Fibroblast of the aortic adventitia (primary cell): ENCODE measurements around the gene BMP7. TPM values are rescaled to one million over a fixed set of nuclear protein-coding genes. Genes with fewer than 3 reads are reported as not detected.

Experiments
- DNase-seq: peaks from one replicate; pipeline ENCODE4 v3.0.0-alpha.2; 2010; ENCODE audit warnings: low read depth
- H3K4me3 ChIP-seq: 2 replicates; pipeline ENCODE4 v1.5.1; 2011; ENCODE audit warnings: low read depth, mild to moderate bottlenecking, control low read depth, low read length, moderate library complexity
- total RNA-seq: library from RNA; depleted of rRNA; stranded (reverse); fragments of >200 nt; gene quantifications from 2 replicates; pipeline ENCODE4 v1.2.3, GENCODE V29; 2012; ENCODE audit warnings: low replicate concordance
- TF ChIP-seq, protein P1 (sequence below): IDR thresholded peaks from 2 replicates; pipeline ENCODE4 v1.5.1; 2011; ENCODE audit warnings: mild to moderate bottlenecking, low read length, control low read depth, inconsistent platforms; ENCODE audit not compliant: insufficient read depth

The BMP7 gene
- total RNA-seq, 1 donor = not detected

DNA sequence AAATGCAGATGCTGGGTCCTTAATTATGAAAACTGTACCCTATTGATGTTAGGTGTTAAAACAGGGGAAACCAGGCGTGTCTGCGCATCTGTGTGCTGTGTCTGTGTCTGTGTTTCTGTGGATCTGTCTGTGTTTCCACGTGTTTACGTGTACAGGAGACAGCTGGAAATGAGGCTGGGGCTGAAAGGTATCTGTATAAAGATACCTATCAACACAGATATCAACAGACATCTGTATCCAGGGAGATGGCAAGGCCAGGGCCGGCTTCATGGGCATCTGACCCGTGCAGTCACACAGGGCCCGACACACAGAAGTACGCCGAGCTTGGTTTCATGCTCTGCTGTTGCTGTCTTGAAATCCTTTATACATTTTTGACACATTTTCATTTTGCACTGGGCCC is 48.6 kb downstream of the BMP7 start:
- TF ChIP-seq, protein P1, sequence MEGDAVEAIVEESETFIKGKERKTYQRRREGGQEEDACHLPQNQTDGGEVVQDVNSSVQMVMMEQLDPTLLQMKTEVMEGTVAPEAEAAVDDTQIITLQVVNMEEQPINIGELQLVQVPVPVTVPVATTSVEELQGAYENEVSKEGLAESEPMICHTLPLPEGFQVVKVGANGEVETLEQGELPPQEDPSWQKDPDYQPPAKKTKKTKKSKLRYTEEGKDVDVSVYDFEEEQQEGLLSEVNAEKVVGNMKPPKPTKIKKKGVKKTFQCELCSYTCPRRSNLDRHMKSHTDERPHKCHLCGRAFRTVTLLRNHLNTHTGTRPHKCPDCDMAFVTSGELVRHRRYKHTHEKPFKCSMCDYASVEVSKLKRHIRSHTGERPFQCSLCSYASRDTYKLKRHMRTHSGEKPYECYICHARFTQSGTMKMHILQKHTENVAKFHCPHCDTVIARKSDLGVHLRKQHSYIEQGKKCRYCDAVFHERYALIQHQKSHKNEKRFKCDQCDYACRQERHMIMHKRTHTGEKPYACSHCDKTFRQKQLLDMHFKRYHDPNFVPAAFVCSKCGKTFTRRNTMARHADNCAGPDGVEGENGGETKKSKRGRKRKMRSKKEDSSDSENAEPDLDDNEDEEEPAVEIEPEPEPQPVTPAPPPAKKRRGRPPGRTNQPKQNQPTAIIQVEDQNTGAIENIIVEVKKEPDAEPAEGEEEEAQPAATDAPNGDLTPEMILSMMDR = no peak
- no peak for DNase-seq
- H3K4me3 ChIP-seq = no peak overlapping the region

DNA sequence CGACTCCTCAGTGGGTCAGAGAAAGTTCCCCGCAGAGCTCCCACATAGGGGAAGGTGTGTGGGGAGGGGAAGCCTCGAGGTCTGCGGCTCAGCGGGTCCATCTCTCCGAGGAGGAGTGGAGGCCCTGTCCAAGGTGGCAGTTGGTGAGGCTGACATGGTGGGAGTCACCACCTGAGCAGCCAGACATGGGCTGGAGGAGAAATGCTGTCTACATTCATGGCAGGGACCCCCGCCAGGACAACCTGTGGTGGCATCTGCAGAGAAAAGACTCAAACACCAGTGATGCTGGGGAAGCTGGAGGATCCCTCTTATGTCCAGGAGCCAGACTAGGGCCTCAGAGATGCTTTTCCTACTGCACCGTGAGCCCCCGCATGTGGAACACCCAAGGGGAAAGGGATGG is 49.8 kb downstream of the BMP7 start:
- no peak overlapping the region for H3K4me3 ChIP-seq
- TF ChIP-seq, protein P1 = no peak
- no peak for DNase-seq

DNA sequence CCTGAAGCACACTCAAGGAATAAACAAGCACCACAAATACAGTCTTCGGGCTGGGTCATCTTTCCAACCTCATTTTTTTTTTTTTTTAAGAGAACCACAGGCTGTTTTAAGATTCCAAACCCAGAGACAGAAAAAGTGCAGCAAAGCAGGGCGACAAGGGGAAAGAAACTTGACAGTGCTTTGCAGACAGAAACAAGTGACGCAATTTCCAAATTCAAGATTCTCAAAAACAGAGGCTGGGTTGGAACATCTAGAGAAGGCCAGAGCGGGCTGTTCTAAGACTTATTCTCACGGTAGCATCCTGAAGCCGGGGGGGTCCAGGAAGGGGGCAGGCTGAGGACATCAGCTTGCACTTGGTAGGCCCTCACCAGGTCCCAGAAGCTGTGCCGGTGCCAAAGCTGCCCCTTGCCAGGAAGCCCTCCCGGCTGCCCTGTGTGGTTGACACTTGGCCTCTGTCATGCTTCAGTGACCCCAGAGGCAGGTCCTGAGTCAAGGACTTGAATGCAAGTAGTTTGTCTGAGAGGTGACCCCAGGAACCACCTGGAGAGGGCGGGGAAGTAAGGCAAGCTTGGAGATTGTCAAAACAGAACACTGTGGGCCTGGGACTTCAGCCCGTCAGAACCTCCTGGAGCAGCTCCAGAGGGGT is 50.5 kb downstream of the BMP7 start:
- no peak overlapping the region for H3K4me3 ChIP-seq
- no peak for DNase-seq
- TF ChIP-seq, protein P1 = no peak

DNA sequence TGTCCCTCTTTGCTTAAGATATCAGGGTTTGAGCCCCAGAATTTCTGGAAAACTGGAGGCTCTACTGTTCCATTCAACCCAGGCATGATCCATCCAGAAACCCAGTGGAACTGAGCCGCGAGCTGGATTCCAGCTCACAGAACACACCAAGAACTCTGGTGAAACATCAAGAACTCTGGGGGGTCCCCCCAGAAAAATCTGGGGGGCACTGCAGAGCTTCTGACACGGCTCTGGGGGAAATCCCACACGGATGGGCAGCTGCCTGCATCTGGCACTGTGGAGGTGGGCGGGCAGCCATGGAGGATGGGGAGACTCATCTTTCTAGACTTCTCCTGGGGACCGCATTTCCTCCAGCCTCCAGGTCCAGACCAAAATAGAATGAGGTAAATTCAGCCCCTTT is 51.0 kb downstream of the BMP7 start:
- TF ChIP-seq, protein P1 = no peak
- no peak overlapping the region for H3K4me3 ChIP-seq
- no peak for DNase-seq

DNA sequence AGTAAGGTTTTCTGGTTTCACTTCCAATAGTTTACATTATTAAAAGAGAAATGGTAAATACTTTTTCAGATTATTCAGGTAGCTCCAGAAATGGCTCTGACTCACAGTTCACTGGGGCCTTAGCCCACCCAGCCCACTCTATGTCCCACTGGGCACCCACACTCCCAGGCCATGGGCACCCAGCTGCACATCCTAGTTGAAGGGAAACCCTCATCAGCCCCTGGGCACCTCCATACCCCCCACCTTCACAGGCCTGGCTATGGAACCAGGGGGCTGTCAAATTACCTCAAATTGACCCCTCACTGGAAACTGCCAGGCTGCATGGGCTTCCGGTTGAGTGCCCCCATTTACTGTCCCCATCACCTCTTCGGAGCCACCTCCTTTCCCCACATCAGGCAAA is 51.5 kb downstream of the BMP7 start:
- no peak overlapping the region for H3K4me3 ChIP-seq
- no peak for DNase-seq
- TF ChIP-seq, protein P1 = no peak

DNA sequence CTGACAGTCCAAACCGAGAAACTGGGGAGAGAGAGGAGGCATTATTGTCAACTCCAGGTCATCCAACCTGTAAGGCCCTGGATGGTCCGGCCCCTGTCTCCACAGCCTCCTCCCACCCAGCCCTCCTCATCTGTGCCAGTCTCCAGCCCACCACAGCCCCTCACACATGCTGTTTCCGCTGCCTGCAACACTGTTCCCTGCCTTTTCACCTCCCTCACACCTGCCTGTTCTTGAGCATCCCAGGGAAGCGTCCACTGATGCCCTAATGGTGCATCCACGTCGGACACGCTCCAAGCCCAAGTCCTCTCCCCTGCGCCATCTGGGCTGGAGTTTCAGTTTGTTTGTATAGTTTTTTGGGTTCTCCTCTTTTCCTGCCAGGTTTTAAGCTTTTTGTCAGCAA is 52.0 kb downstream of the BMP7 start:
- H3K4me3 ChIP-seq = no peak overlapping the region
- no peak for DNase-seq
- TF ChIP-seq, protein P1 = no peak

DNA sequence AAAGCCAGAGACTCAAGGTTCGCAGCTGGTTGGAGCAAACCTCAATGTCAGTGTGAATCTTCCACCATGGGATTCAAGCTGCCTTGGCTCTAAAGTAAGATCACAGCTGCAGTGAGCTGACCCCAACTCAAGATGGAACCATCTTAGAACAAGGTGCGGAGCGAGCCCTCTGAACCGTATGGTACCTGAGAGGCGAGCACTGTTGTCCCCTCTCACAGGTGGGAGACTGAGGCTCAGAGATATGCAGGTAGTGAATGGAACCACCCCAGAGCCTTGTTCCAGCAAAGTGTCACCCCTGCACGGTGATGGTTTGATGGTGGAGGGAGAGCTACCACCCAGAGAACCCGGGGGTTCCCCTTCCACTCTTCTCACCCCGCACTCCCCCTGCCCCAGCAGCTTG is 52.5 kb downstream of the BMP7 start:
- no peak for DNase-seq
- TF ChIP-seq, protein P1 = no peak

More for the DNA sequence above, 52.5 kb downstream of the BMP7 start:
- no peak overlapping the region for H3K4me3 ChIP-seq
